Adrenal gland (tissue), 5 donors: ENCODE results near the gene SVIL.

Source experiments
- POLR2A ChIP-seq, 2 donors: fragments of 450-650 bp; IDR thresholded peaks; one replicate each; pipeline ENCODE4 v1.6.1; 2017; ENCODE audit warnings: antibody characterized with exemption in 2 of 2, mild to moderate bottlenecking in 2 of 2, moderate library complexity in 1 of 2
- TF ChIP-seq, protein P1 (sequence below), 6 experiments: fragments of 450-650 bp in 4 of 6; fragments of 200-600 bp in 2 of 6; sonication (generic) in 1 of 6; IDR thresholded peaks; 1 replicate in 5 of 6; 2 replicates in 1 of 6; pipeline versions ENCODE4 v1.5.1 to v1.8.0; 2016 to 2021; ENCODE audit warnings: antibody characterized with exemption in 6 of 6, mild to moderate bottlenecking in 2 of 6, moderate library complexity in 1 of 6
- donor health status: DM: no; HTN: no; CAD: no.

DNA sequence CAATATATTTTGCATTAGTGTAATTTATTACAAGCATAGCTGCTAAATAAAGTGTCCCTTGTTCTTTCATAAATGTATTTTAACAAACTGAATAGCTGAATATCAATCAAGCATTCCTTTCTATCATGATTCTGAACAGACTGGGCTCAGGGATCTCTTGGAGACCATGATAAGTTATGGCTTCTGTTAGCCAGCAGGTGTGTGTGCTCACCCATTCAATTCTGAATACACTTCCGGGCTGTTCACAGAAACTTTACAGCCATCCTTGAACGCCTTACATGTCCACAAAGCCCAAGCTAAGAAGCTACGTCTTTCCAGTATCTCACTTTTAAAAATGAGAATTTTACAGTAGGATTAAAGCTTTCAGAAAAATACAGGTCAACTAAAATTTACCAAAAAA is 115.1 kb downstream of the SVIL start:
- TF ChIP-seq, protein P1, sequence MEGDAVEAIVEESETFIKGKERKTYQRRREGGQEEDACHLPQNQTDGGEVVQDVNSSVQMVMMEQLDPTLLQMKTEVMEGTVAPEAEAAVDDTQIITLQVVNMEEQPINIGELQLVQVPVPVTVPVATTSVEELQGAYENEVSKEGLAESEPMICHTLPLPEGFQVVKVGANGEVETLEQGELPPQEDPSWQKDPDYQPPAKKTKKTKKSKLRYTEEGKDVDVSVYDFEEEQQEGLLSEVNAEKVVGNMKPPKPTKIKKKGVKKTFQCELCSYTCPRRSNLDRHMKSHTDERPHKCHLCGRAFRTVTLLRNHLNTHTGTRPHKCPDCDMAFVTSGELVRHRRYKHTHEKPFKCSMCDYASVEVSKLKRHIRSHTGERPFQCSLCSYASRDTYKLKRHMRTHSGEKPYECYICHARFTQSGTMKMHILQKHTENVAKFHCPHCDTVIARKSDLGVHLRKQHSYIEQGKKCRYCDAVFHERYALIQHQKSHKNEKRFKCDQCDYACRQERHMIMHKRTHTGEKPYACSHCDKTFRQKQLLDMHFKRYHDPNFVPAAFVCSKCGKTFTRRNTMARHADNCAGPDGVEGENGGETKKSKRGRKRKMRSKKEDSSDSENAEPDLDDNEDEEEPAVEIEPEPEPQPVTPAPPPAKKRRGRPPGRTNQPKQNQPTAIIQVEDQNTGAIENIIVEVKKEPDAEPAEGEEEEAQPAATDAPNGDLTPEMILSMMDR (IDR thresholded peaks at IDR 0.05) = no peak
- TF ChIP-seq POLR2A (IDR thresholded peaks at IDR 0.05) = no peak
